Stimulated activated CD8-positive, alpha-beta memory T cell treated with anti-CD3 and anti-CD28 coated beads, Interleukin-7, amount 100 ng/mL, for 24 hours (primary cell): Measurements from ENCODE around the gene C2orf66.

Source experiments
- DNase-seq: peaks from one replicate; pipeline ENCODE4 v3.0.0-alpha.2; 2020; ENCODE audit warnings: low read depth

The C2orf66 gene

DNA sequence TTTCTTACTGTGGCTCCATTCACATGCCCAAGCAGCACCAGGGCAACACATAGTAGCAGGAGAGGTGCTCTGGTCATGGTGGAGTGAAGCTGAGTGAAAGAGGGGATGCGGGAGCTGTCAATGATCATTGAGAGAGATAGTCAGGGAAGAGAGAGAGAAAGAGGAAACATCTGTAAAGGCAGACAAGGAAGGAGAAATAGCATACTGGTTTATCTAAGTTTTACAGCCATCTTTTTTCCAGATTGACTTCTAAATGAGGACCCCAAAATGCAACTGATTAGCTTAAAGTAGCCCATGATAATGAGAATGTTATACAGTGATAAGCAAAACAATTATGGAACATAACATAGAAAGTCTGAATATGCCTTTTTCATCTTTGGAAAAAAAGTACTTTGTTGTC, at the start of gene C2orf66:
C2orf66 (minus strand) TSS at position 96 of the 400 bp plus-strand sequence; CDS start at position 77, 19 bp downstream.
- DNase-seq: no peak

DNA sequence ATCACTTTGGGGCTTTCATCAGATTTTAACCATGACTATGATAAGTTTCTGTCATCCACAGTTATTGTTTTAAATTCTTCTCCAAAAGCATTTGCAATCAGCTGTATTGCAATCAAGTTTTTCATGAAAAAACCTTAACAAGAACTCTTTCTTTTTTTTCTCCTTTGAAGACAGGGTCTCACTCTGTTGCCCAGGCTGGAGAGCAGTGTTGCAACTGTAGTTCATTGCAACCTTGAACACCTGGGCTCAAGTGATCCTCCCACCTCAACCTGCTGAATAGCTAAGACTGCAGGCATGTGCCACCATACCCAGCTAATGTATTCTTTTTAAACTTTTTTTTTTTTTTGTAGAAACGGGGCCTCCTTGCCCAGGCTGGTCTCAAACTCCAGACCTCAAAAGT, 45.5 kb upstream of the C2orf66 start:
- no peak for DNase-seq

DNA sequence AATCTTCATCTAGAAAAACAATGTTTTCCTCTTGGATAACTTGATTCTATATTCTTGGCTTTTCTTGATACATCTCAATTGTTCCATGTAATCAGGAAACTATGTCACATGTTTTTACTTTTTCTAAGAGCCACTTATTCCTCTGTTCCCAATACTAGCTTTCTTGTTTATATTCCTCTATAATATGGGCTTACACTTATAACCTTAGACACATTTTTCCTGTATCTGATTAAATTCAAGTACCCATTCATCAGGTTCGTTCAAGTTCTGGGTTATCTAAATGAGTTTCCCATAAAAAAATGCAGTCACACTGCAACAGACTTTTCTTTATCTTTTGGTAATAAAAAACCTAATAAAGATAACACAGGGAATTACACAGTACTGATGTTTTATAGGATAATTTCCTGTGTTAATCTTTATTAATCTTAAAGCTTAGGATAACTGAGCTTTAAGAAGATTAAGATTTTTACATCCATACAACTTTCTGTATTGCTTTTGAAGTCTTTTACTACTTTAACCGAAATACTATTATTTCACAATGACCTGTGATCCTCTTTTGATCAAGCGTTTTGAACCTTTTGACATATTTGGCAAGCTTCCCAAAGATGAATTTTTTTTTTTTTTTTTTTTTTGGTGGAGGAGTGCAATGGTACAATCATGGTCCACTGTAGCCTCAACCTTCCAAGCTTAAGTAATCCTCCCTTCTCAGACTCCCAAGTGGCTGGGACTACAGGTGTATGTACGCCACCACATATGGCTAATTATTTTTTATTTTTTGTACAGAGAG, 44.3 kb upstream of the C2orf66 start:
- no peak for DNase-seq

DNA sequence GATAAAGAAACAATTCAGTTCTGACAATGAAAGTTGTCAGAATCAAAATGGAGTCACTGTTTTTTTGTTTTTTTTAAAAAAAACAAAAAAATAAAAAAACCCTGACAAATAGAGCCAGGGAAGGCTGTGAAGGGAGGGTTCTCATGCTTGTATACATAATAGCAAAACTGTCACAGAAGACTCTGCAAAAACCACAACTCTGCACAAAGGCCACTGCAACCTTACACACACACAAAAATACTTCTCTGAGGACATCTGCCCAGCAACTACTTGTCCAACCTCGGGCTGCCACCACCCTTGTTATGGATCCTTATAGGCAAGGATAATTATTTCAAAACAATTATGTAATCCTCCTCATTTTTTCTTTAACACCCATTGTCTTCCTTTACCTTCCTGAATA, 41.9 kb upstream of the C2orf66 start:
- DNase-seq: no peak

DNA sequence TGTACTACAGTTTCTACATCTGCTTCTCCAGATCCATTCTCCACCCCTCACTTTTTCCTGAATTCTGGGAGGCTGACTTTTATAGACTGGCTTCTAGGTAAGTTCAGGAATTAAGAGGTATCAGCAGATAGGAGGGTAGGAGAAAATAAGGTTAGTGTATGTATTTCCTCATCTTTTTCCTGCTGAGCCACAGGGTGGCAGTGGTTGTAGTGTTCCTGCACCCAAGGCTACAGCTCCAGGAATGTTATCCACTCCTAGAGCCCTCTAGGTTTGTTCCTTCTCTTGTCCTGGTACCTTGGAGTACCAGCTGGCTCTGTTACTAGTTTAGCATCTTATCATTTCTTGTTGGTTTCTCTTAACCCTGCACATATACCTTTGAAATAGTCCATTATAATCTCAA, 40.7 kb upstream of the C2orf66 start:
- DNase-seq: no peak

DNA sequence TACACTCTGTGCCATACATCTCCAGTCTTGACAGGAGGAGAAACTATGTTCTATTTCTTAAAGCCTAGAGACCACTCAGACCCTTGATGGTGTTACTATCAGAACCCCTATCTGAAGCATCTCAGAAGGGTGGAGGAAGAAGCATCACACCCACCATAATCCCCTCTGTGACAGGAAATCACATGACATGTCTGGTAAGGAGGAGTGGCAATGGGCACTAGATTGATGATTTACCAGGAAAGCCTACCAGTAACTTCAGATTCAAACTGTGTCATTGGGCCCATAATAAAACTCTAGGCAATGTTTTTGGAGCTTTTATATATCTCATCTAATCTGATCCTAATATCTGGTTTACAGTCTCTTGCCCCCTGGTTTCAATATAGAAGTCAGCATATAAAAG, 37.1 kb upstream of the C2orf66 start:
- DNase-seq: no peak

DNA sequence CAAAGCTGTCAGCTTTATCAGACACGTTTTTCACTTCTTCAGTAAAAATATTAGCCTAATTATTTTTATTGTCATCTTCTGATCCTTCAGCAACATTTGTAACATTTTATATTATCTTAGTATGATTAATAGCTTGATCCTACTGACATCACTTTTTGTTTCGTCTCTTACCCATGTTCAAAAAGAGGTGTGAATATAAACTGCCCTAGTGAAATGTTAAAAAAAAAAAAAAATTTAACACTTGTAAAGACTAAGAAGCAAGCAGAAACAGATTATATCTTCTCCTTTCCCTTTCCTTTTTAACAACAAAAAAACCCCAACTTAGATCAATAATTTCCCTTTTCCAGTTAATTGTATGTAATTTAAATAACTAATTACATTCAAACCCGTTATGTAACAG, 36.2 kb upstream of the C2orf66 start:
- no peak for DNase-seq

DNA sequence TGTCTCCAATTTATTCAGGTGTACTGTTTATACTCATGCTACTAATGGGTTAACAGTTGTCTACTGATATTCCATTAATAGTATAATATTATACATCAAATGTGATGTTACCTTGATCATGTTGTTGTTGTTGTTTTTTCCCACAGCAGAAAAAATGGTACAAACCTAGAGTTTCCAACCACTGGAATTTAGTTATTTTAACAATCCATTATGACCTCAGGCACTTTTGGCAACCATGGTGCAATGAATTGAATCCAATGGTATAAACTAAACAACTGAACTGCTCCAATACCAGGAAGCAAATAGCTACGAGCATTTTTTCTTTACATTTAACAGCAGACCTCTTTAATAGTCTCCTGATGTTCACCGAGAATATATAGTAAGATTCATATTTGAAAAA, 31.0 kb upstream of the C2orf66 start:
- DNase-seq: no peak

DNA sequence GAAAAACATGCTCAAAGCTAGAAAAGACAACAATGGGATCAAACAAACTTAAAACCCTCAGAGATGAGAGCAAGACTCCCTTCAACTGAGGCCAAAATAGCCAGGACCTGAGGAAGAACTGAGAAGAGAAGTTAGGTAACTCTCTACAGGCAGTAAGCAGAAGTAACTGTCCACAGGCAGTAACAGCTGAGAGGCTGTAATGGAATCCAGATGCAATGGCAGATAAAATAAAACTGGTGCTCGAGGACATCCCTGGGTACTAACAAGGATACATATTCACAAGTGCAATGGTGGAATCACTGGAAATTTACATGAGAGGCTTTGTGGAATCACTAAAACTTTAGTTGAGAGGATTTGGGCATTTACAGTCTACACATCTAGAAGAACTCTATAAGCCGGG, 30.4 kb upstream of the C2orf66 start:
- DNase-seq: no peak

DNA sequence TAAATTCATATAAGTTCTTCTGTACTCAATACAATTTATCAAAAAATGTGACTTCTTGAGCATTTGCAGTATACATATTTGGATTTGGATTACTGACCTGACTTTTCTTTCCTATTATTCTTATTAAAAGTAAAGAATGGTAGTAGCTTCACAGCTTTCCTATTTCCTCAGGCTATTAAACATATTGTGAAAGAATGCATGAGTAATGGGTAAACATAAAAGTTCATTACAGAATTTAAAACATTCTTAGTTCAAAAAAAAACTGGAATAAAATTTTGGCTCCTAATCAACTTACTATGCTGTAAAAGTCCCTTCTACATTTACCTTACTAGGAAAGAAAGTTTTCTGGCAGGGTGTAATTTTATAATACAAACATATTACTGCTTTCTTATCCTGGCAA, 27.3 kb upstream of the C2orf66 start:
- no peak for DNase-seq

DNA sequence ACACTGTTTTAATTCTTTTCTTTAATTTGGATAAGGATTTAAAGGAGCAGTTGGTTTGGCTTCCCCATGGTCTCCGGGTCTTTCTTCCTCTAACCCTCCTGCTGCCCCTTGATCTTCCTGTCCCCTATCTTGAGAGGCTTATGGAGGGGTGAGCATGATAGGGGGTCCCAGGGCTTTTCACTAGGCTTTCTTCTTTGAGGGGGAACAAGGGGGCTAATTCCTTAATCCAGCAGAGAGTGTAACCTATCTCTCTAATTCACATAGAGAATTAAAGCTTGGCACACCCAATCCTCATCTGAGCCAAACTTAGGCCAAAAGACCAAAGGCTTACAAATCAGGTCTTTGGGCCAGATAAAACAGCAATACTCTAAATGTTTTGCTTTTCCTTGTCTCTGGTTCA, 21.5 kb upstream of the C2orf66 start:
- DNase-seq: no peak

DNA sequence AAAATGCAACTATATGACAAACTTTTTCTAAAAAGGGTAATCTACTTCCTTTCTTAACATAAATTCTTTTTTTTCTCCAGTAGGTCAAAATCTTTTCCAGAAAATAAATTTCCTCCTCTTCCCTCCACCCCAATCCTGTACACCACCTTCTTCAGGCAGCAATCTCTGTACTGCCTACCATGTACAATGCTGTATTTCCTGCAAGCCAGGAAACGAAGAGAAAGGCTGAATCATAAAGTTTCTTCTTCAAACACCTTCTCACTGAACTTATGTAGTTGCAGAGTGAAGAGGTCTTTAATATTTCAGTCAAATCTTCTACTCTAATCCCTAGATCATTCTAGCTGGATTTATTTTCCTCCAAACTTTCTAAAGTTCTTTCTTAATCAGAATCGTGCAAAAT, 18.2 kb upstream of the C2orf66 start:
- DNase-seq: no peak

DNA sequence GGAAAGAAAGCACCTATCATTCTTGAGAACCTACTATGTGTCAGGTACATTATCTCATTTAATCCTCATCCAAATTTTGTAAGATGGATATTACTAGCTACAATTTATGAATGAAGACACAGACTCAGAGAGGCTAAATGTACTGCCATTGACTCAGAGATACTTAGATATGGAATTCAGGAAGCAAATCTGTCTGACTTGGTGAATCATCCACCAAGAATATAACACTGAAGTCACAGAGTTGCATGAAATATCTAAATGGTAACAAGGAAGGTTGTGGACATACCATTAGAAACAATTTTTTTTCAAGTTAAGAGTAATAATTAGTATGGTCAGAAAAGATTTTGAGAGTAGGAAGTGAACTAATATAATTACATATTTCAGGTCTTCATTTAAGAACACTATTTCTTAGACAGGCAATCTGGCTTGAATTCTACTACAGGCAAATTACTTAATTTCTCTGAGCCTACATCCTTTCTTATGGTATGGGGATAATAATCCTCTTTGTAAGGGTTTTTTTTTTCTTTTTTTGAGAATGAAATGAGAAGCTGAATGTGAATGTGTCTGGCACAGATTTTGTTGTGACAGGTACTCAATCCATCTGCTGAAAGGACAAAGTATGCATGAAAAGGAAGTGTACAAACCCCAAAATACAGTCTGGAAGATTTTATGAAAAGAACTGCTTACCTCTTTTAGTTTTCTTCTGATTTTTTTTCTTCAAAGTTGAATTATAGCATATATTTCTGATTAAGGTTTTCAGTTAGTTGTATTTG, 14.8 kb upstream of the C2orf66 start:
- no peak for DNase-seq

DNA sequence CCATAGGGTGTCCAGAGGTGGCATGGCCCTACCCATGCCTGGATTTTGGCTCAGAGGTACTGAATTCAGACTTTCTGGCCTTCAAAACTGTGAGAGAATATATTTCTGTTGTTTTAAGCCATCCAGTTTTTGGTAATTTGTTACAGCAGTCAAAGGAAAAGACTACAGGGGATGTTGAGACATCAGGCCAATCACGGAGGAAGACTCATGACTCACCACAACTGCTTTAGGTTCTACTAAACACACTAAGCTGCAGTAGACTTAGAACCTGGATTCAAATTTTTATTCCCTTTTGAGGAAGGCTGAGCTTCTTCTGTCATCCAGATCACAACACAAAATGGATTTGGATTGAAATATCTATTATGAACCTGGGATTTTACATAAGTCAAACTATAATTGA, 12.0 kb upstream of the C2orf66 start:
- DNase-seq: no peak

DNA sequence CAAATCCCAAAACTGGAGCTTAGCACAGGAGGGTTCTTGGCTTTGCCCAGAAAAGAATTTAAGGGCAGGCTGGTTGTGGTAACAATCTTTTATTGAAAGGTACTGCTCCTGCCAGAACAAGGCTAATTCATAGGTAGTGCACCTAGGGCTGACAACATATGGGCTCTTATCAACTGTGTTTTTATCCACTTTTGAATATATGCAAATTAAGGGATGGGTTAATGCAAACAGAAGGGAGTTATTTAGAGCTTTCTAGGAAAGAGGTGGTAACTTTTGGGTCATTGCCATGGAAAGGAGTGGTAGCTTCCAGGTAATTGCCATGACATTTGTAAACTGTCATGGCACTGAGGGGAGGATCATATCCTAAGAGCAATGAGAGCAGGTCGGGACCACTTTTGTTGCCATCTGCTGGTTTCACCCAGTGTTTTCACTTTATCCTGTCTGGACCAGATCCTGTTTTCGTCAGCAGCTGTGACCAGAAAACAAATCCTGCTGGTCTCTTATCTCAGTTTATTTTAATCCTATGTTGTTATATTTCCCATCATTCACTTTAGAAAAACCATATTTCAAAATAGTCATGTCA, 981 bp downstream of the C2orf66 start:
- DNase-seq: no peak

DNA sequence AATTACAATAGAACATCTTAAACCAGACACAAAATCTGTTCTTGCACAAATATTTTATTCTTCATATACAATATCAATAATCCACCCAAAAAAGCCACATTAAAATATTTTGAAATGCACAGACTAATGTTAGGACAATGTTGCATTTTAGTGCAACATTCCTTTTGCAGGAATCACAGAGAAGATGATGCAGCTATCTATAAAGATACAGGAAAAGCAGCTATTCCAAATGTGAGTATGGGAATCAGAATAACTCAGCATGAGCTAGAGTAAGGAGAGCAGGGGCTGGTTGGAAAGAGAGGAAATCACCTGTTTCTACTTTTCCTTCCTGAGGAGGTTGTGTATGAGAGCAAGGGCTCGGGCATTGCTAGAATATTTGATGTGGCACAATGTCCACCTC, 4.8 kb downstream of the C2orf66 start:
- no peak for DNase-seq

DNA sequence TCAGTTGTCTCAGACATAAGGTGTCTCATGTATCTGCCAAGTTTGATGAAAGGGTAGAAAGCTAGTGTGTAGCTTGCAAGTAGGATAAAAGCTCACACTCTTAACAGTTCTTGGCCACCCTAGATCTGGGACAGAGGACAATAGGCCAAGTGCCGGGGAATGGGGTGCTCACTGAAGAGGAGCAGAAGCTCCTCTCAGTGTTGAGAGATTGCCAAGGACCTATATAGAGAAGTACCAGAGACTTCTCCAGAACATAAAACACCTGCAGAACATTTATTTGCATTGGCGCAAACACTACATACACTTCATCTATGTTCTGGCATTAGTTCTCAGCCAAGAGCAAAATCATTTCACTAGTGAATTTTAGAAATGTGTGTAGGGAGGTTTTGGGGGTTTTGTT, 6.8 kb downstream of the C2orf66 start:
- no peak for DNase-seq

DNA sequence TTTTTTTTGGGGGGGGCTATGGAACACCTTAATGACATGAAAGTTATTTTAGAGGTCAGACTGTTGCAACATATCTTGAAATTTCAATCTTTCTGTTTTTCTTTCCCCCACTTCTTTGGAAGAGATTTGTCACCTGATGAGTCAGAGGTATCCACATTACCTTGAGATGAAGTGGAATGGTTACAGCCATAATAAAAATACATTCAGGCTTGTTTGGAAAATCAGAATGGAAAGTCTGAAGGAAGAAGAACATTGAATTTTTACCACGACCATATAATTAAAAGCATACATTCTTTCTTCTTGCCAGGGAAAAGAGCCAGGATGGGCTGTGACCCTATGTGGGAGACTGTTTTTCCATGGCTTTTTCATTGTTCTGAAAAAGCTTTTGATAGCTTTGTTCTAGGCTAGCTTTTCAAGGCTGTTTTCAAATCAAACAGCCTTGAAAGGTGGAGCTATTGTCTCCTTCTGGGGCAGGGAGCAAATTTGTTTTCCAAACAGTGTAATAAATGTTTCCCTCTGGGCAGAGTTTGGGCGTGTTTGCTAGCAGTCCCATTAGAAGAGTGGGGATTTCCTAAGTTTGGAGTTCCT, 7.4 kb downstream of the C2orf66 start:
- DNase-seq: no peak

DNA sequence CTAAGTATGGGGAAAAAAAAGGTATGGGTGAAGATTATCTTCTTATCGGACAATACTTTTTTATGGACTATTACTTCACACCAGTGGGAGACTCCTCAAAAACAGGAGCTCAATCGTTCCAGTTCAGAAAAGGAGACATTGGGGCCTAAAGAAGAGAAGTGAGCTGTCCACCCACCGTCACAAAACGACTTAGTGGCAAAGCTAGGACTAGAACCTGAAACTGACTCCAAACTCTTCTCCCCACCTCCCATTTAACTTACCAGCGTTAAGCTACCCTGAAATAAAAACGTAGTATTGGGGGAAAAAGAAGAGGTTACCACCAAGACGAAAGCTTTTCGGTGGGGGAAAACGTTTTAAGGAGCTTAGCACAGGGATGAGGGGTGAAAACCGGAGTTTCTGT, 10.2 kb downstream of the C2orf66 start:
- no peak for DNase-seq

DNA sequence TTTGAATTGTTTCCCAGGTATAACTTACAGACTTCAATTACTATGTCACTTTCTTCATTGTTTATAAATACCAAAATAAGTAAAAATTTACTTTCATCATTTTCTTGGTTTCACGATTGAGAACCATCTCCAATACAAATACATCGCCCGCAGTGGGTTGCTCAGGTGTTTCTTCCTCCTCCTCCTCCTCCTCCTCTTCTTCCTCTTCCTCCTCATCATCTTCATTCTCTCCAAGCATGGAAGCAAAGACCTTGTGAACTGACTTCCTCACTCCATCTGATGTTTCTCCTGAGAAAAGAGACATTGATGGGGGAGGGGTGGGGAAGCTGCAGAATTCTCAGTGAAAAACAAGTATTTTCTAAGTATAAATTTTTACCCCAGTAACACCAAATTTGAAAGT, 16.3 kb downstream of the C2orf66 start:
- DNase-seq: no peak

DNA sequence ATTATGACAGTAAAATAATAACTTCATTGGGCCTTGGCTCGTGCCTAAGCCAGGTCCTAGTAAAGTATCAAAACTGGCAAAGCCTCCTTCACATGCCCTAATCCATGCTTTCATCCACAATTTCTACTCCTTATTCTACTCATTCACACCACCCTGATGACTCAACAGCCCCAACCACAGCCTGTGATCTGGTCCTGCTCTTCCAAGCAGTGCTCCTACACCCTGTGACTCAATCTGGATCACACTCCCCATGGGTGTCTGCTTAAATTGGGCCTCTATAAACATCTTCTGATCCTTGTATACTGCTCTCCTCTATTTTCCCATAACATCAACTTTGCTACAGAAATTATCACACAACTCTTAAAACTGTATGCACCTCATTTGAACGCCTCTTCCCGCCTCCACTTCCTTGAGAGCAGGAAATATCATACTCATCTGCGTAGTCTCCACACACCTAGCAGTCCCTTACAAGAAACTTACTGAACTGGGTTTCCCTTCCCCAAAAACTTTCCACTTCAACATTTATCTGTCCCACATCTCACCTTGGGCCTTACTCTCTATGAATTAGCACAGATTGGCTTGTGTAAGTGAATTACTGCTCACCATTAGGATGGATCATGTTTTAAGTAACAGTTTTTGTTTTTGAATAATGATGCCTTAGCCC, 25.6 kb downstream of the C2orf66 start:
- no peak for DNase-seq

DNA sequence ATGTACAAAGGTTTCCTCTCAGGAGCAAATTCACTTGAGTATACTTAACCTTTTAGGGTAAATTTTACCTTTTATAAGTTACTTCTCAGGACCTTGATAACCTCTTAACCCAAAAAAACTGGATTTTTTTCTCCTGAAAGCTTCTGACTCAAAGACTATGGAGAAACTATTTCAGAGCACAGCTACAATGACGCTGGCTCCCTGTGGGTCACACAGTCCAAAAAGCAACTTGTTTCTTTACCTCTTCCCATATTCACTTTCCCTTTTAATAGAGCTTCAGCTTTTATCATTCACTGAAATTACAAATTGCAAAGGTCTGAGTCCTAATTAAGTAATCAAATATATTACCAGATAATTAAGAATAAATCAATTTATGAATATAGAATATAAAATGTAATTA, 42.1 kb downstream of the C2orf66 start:
- DNase-seq: no peak

DNA sequence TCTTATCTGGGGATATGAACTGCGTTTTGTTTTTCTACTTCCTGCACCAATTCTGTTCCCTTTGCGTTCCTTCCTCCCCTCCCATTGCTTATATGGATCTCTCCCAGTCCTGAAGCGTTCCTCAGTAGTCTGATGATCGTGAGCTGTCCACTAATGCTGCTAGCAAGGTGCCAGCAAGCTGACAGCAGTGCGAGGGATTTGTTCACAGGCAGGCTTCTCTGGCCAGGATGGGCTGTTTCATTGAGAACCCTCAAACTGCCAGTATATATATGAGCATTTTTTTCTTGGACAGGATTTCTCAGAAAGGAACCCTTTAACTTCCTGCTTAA, 49.8 kb downstream of the C2orf66 start:
- DNase-seq: no peak
